KOPT-K1 (cell line): ENCODE data around the gene CIPC.

Experiments used
- H3K27ac ChIP-seq: fragments of 200-600 bp; sonication (generic); 2 replicates; pipeline ENCODE4 v1.5.1; 2016; ENCODE audit warnings: antibody characterized with exemption, mild to moderate bottlenecking, low read depth, low read length; ENCODE audit not compliant: poor library complexity, severe bottlenecking
- H3K36me3 ChIP-seq: fragments of 200-600 bp; sonication (generic); 2 replicates; pipeline ENCODE4 v1.5.1; 2017; ENCODE audit warnings: antibody characterized with exemption, mild to moderate bottlenecking, low read length, moderate library complexity; ENCODE audit not compliant: insufficient read depth
- H3K9me3 ChIP-seq: fragments of 200-600 bp; sonication (generic); 2 replicates; pipeline ENCODE4 v1.5.1; 2017; ENCODE audit warnings: antibody characterized with exemption, low read length, mild to moderate bottlenecking; ENCODE audit not compliant: insufficient read depth, poor library complexity, severe bottlenecking

The CIPC gene

DNA sequence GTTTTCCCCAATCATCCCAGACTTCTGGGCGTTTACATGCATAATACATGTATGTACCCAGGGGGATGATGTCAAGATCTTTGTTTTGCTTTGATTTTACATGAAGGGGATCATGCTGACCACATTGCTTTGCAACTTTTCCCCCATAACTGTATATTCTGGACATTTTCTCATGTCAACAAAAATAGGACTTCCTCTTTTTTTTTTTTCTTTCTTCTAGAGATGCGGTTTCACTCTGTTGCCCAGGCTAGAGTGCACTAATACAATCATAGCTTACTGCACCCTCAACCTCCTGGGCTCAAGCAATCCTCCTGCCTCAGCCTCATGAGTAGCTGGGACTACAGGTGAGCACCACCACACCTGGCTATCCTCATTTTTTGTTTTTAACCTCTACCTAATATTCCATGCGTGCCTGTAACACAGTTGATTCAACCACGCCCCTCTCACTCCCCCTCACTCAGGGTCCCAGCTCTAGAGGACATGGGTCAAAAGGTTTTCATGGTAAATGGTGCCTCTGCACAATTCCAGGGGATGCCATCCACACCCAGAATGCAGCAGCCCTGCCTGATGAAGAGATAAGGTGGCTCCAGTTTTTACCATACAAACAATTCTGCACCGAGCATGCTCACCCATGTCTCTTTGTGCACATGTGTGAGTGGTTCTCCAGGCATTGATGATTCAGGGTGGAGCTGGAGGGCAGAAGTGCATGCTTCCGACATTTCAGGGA is 32.0 kb upstream of the CIPC start:
- H3K27ac ChIP-seq = no peak overlapping the region
- H3K36me3 ChIP-seq = no peaks in the 10 kb centered on the region
- no peaks in the 10 kb centered on the region for H3K9me3 ChIP-seq

DNA sequence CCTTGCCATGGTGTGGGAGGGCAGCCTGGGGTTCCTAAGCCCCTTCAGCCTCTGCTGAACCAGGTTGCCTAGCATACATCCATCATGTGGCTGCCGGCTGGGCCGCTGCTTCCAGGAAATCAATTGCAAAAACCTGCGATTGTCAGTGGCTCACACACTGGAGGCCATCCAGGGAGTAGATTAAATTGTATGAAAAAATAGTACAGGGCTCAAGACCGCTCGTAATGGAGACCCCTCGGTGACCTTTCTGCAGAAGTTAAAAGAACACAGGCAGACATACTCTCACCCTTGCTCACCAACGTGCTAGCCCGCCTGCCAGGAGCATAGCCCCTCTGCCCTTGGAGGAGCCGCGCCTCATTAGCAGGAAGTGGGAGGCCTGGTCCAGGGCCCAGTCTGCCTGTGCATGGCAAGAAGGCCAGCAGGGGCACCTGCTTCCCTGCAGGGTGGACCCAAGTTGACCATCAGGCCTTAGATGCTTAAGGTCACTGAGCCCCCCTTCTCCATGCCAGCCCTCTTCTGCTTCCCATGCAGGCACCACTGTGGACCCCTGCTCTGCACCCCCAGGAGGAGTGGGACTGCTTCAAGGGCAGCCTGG is 31.4 kb upstream of the CIPC start:
- no peaks in the 10 kb centered on the region for H3K9me3 ChIP-seq
- H3K36me3 ChIP-seq = no peaks in the 10 kb centered on the region
- no peak overlapping the region for H3K27ac ChIP-seq

DNA sequence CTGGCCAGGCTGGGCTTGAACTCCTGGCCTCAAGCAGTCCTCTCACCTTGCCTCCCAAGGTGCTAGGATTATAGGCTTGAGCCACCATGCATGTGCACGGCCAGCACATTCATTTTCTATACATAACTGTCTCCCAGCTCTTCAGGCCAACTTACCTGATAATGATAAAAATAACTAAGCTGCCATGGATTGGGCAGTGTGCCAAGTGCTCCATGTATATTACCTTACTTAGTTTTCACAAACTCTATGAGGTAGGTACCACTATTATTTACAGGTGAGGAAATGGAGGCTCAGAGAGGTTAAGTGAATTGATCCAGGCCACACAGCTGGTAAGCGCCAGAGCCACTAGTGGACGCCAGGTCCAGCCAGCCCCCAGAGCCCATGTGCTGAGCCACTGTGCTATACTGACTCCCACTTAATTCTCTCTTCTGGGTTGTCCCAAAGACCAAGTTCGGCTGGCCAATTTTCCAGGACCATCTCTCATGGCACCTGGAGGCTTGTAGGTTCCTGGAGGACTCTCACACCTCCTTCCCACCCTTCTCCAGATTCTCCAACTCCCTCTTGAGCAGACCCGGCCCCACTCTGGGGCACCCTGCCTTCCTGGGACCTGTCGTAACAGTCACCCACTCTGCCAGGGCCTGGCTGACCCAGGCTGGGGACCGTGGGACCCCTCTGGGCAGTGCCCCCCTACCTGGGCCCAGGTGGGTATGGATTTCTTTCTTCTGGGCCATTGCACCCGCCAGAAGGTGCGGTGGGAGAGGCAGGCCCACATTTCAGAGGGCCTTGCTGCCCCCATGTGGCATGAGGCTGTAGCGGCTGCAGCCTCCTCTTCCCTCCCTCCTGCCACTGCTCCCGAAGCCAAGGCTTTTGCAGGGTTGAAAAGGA is 30.2 kb upstream of the CIPC start:
- H3K27ac ChIP-seq = no peak overlapping the region

DNA sequence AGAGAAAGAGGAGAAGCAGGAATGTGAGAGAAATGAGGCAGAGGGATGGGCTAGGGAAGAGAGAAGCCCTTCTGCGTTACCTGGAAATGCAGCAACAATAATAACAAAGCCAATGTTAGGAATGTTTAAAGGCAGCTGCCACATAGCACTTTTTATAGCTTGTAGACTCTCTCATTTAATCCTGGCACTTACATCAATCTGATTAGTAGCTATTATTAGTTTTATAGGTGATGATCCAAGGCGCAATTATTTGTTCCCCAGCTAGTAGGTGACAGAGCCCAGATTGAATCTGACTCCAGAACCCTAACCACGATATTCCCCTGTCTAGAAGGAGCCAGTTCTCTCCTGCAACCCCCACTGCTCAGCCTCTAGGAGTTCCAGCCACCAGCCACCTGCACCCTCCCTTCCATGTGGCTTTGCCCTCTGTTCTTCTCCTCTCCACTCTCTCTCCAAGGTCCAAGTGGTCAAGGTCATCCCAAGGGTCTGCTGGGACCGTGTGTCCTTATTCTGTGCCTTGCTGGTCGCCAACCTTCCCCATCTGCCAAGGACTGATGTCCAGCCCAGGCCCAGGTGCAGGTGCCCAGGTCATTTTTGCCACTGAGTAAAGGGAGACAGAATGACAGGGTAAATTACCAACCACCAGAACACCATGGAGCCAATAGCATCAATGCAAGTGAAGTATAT is 29.4 kb upstream of the CIPC start:
- H3K36me3 ChIP-seq = no peaks in the 10 kb centered on the region
- H3K9me3 ChIP-seq = no peaks in the 10 kb centered on the region
- H3K27ac ChIP-seq = no peak overlapping the region

More for the DNA sequence above, 30.2 kb upstream of the CIPC start:
- no peaks in the 10 kb centered on the region for H3K9me3 ChIP-seq
- H3K36me3 ChIP-seq = no peaks in the 10 kb centered on the region

DNA sequence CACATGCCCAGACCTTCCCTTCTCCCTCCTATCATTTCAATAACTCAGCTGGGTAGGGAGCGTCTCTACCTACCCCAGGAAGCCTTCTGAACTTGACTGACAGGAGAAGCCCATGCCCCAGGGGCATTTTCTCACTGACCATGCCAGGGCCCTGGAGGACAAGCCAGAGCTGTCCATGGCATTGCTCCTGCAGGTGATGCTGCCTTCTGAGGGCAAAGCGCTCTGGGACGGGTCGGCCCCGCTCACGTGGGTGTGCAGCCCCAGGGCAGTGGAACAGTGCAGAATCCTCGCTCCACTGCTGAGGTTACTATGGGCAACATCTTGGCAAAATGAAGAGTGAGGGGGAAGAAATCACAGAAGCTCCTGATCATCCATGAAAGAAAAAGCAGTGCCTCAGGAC is 28.5 kb upstream of the CIPC start:
- Histone ChIP-seq H3K9me3 (no peaks in the 10 kb centered on the region), H3K27ac (no peak overlapping the region), H3K36me3 (no peaks in the 10 kb centered on the region)

DNA sequence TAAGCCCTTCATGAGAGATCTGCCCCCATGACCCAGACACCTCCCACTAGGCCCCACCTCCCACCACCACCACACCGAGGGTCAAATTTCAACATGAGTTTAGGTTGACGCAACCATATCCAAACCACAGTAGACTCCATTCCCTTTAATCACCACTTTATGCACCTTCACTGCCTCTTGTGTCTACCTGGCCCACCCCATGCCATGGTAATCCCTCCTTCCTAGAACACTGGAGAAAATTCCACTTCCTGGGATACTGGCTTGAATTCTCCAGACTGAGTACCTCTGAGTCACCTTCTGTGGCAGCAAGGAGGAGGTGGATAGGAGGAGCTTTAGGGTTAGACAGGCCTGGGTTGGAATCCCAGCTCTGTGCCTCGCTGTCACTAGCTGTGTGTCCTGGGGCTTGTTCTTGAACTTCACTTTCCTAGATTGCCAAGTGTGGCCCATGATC is 26.1 kb upstream of the CIPC start:
- H3K36me3 ChIP-seq = no peaks in the 10 kb centered on the region
- no peaks in the 10 kb centered on the region for H3K9me3 ChIP-seq
- H3K27ac ChIP-seq = no peak overlapping the region

DNA sequence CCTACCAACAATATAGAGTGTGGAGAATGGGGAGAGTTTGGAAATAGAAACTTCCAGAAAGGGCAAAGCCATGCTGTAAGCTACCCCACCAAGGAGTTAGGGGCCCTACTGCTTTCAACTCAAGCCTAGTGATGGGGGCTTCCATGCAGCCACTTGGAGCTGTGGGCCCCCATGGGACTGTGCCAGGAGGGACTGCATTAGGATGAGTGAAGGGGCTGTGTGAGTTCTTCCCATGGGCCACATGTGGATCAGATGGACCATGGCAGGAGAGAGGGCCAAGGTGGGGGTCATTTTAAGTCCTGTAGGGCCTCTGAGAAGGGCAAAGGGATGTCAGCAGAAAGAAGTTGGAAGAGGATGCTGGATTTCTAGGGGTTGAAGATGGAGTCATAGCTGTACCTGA is 23.1 kb upstream of the CIPC start:
- no peak overlapping the region for H3K27ac ChIP-seq
- H3K9me3 ChIP-seq = no peaks in the 10 kb centered on the region
- no peaks in the 10 kb centered on the region for H3K36me3 ChIP-seq

DNA sequence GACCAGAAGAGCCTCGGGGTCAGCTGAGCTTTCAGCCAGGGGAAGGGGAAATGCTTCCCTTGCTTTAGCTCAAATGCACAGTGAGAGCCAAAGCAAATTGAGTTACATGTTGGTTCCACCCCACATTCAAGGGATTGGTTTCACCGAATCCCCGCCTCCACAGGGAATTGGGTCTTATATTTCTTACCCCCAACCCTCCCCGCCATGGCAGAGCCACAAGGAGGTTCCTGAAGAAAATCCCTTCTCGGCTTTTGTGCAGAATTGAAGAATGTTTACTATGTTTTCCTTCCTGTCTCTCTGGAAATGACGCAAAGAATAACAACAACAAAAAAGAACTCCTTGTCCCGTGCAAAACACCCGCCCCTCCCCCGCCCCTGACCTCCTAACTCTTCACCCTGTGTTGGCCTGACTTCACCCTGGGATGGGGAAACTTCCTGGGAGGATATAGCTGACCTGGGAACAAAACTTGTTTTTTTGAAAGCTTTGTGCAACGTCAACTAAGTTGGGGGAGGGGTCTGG is 21.9 kb upstream of the CIPC start:
- H3K27ac ChIP-seq = no peak overlapping the region
- no peaks in the 10 kb centered on the region for H3K9me3 ChIP-seq
- no peaks in the 10 kb centered on the region for H3K36me3 ChIP-seq

DNA sequence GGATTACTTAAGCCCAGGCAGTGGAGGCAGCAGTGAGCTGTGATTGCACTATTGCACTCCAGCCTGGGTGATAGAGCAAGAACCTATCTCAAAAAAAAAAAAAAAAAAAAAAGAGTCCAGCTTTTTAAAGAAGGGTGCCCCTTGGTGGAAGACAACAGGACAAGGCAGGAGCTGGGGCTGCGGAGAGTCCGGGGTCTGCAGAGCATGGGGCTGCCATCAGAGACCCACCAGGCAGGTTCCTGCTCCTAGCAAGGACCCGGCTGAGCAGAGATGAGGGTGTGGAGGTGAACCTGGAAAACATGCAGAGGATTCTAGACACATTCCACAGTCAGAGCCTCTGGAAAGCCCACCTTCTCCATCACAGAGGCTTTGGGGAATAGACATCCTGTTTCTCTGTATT is 21.0 kb upstream of the CIPC start:
- no peaks in the 10 kb centered on the region for H3K36me3 ChIP-seq
- H3K27ac ChIP-seq = no peak overlapping the region
- H3K9me3 ChIP-seq = no peaks in the 10 kb centered on the region

DNA sequence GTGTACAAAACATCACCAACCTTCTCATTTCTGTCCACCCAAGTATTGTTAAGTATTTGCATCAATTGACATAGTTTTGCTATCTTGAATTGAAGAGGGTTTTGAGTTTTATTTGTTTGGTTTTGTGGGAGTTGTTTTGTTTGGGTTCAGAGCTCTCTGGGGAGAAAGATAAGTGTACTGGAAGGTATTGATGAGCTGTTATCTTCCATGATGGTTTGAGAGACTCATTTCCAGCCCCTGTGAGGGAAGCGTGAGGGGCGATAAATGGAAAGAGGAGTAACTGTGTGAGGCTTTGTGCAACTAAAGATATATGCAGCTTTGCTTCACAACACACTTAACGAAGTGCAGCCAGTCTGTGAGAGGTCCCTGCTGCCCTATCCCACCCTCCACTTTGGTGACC is 15.7 kb upstream of the CIPC start:
- Histone ChIP-seq H3K36me3 (no peaks in the 10 kb centered on the region), H3K9me3 (no peaks in the 10 kb centered on the region), H3K27ac (no peak overlapping the region)

DNA sequence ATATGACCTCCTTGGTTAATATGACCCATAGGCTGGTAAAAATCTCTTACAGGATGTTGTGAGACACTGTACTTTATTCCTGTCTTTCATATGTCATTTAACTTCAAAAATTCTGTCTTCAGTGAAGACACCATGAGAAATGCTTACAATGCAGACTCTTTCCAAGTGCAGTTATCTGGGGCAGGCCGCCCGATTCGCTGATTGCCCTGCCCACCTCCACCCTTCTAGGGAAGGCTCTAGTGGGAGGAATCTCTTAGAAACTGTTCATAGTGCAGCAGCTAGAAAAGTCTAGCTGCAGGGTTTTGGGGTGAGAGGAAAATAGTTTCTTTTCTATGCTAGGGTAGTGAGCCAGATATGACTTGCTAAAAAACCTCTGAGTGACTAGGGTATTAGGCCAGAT is 15.0 kb upstream of the CIPC start:
- H3K36me3 ChIP-seq = no peaks in the 10 kb centered on the region
- no peaks in the 10 kb centered on the region for H3K9me3 ChIP-seq
- no peak overlapping the region for H3K27ac ChIP-seq

DNA sequence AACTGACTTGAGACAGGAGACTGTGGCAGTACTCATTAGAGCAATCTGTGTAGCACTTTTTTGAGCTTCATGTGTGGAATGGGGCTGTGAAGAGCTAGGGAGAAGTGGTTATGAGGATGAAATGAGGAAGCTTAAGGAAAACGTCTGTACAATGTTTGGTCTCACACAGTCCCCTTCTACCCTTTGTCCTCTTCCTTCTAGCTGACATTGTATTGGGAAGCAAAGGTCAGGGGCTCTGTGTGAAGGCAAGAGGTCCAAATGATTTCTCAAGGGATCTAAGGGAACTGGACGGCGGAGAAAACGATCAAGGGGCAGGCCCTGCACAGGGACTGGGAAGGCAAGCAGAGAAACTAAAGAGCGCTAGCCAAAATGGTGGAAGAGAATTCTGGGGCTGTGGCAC is 13.1 kb upstream of the CIPC start:
- H3K36me3 ChIP-seq = no peaks in the 10 kb centered on the region
- H3K27ac ChIP-seq = no peak overlapping the region

DNA sequence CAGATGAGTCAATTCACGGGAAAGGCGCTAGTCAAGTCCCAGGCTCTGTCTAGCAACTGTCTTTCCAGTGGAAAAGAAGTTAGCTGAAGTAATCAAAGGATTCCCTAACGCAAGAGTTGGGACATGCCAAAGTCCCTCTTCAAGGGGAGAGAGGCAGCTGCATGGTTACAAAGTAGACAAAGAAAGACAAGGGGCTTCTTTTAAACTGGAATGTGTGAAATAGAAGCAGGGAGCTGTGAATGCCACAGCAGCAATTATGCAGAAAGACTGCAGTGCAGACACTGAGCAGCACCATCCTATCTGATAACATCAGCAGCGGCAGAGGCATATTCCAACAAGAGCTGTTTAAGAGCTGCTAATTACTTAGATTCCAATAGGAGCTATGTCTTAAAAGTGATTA is 12.5 kb upstream of the CIPC start:
- Histone ChIP-seq H3K9me3 (peaks cover 2% of the 10 kb centered on the region), H3K27ac (no peak overlapping the region), H3K36me3 (no peaks in the 10 kb centered on the region)

More for the DNA sequence above, 13.1 kb upstream of the CIPC start:
- no peaks in the 10 kb centered on the region for H3K9me3 ChIP-seq

DNA sequence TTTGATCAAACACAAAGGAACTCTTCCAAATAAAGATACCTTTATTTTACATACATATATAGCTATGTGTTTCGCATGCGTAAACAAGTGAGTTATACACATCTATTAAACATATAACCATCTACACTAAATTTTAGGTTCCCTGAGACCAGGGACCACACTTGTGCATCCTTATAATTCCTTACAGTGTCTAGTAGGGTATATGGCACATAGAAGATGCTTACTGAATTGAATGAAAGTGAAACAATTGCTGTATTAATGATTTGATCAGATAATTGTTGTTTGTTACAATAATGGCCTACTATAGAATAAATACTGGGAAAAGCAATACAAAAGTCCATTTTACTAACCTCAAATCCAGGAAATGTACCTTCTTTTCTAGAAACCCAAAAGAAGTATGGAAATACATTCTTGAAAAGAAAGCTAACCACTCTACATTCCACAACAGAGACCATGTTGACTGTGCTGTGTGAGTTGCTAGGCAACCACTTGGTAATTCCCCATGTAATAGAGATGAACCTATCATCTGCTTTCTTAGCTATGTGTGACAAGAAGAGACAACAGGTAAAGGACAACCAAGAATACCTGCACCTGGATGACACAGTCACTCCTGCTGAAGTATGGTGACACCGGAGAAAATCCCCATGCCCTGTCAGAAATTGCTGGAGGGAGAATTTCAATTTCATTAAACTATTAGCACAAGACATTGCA is 11.9 kb upstream of the CIPC start:
- Histone ChIP-seq H3K27ac (no peak overlapping the region), H3K36me3 (no peaks in the 10 kb centered on the region), H3K9me3 (peaks cover 9% of the 10 kb centered on the region)
